Epidermal melanocyte (primary cell): ENCODE results near the gene NDUFA6.
"Not testable (repeated sequence)": the region's sequence is repeated elsewhere in the genome, so short reads cannot be mapped to it uniquely, and the experiment has no call there.

ENCODE experiments used
- DNase-seq: peaks from one replicate; pipeline ENCODE4 v3.0.0; 2011; ENCODE audit warnings: low spot score; ENCODE audit not compliant: insufficient read length

The NDUFA6 gene

GRCh38 chr22:42090596-42091454 is at the start of gene NDUFA6:
Gene NDUFA6 (minus strand): TSS chr22:42090772. CDS start chr22:42090744, 28 bp downstream.
- peak; percentile 93 for DNase-seq

- DNase-seq = not testable (repeated sequence)
Observed at GRCh38 chr22:42140153-42140552, 49.6 kb upstream of the NDUFA6 start.

- not testable (repeated sequence) for DNase-seq
Observed at GRCh38 chr22:42139508-42139907, 48.9 kb upstream of the NDUFA6 start.

- no peak for DNase-seq
Observed at GRCh38 chr22:42138972-42139371, 48.4 kb upstream of the NDUFA6 start.

GRCh38 chr22:42138122-42138770 is 47.7 kb upstream of the NDUFA6 start:
- DNase-seq = no peak

GRCh38 chr22:42135688-42136087 is 45.1 kb upstream of the NDUFA6 start:
- not testable (repeated sequence) for DNase-seq

GRCh38 chr22:42134100-42135020 is 43.8 kb upstream of the NDUFA6 start:
- DNase-seq = no peak

GRCh38 chr22:42132457-42132856 is 41.9 kb upstream of the NDUFA6 start:
- no peak for DNase-seq

GRCh38 chr22:42131562-42131961 is 41.0 kb upstream of the NDUFA6 start:
- DNase-seq = no peak

- DNase-seq = not testable (repeated sequence)
Observed at GRCh38 chr22:42130639-42131431, 40.3 kb upstream of the NDUFA6 start, which contains the start of gene CYP2D6. Gene CYP2D6 (minus strand): TSS chr22:42130810. CDS start chr22:42130791, 19 bp downstream.

- not testable (repeated sequence) for DNase-seq
Observed at GRCh38 chr22:42130182-42130581, 39.6 kb upstream of the NDUFA6 start.

- not testable (repeated sequence) for DNase-seq
Observed at GRCh38 chr22:42128776-42129694, 38.5 kb upstream of the NDUFA6 start.

- DNase-seq = not testable (repeated sequence)
Observed at GRCh38 chr22:42128007-42128406, 37.4 kb upstream of the NDUFA6 start.

GRCh38 chr22:42127606-42128005 is 37.0 kb upstream of the NDUFA6 start:
- no peak for DNase-seq

GRCh38 chr22:42123529-42123928 is 33.0 kb upstream of the NDUFA6 start:
- DNase-seq = not testable (repeated sequence)

GRCh38 chr22:42120231-42121021 is 29.9 kb upstream of the NDUFA6 start:
- not testable (repeated sequence) for DNase-seq

- DNase-seq = no peak
Observed at GRCh38 chr22:42116848-42117424, 26.4 kb upstream of the NDUFA6 start.

- DNase-seq = not testable (repeated sequence)
Observed at GRCh38 chr22:42115420-42115830, 24.9 kb upstream of the NDUFA6 start.
